NB4 (cell line): ENCODE results near the gene CAMK2D.

Experiments
- DNase-seq: peaks from one replicate; pipeline ENCODE4 v3.0.0; 2010; ENCODE audit warnings: low read depth
- H3K4me3 ChIP-seq: one replicate; pipeline ENCODE4 v1.5.1; 2011; ENCODE audit warnings: mild to moderate bottlenecking, low read depth, low read length, moderate library complexity
- CTCF ChIP-seq: IDR thresholded peaks from one replicate; pipeline ENCODE4 v1.5.1; 2012; ENCODE audit warnings: low read depth, low read length
- MAX ChIP-seq: IDR thresholded peaks from 2 replicates; pipeline ENCODE4 v1.6.1; 2011; ENCODE audit warnings: low read depth, low read length
- MYC ChIP-seq: IDR thresholded peaks from 2 replicates; pipeline ENCODE4 v1.6.1; 2011; ENCODE audit warnings: low read depth, low read length
- POLR2A ChIP-seq: IDR thresholded peaks from 2 replicates; pipeline ENCODE4 v1.6.1; 2011; ENCODE audit warnings: mild to moderate bottlenecking; ENCODE audit not compliant: insufficient read length; ENCODE audit errors: extremely low read depth

CAMK2D gene

GRCh38 chr4:113637363-113637762 lies 124.2 kb downstream of the CAMK2D start:
- TF ChIP-seq CTCF (no peak), POLR2A (no peak)
- H3K4me3 ChIP-seq: no peak overlapping the region
- no peak for DNase-seq

- peak; percentile 77 for DNase-seq
- TF ChIP-seq MYC (no peak), CTCF (no peak), MAX (no peak), POLR2A (no peak)
- H3K4me3 ChIP-seq: no peak overlapping the region
These were observed 124.7 kb downstream of the CAMK2D start for GRCh38 chr4:113636877-113637276.

- DNase-seq: peak; percentile 76
- peak; percentile 41 for TF ChIP-seq CTCF
- no peak for TF ChIP-seq MYC
- TF ChIP-seq POLR2A: no peak
- no peak for TF ChIP-seq MAX
- H3K4me3 ChIP-seq: no peak overlapping the region
These were observed 125.1 kb downstream of the CAMK2D start for GRCh38 chr4:113636438-113636818.

- DNase-seq: no peak
- no peak overlapping the region for H3K4me3 ChIP-seq
- TF ChIP-seq MYC: no peak
These were observed 125.7 kb downstream of the CAMK2D start for GRCh38 chr4:113635739-113636437.

- H3K4me3 ChIP-seq: no peak overlapping the region
- no peak for DNase-seq
- no peak for TF ChIP-seq CTCF
- TF ChIP-seq MYC: no peak
- TF ChIP-seq POLR2A: no peak
- TF ChIP-seq MAX: no peak
These were observed 127.2 kb downstream of the CAMK2D start for GRCh38 chr4:113634081-113634969.

GRCh38 chr4:113633467-113633866 lies 128.1 kb downstream of the CAMK2D start:
- H3K4me3 ChIP-seq: no peak overlapping the region
- TF ChIP-seq POLR2A (no peak), CTCF (no peak), MAX (no peak), MYC (no peak)

More at GRCh38 chr4:113633467-113633866, 128.1 kb downstream of the CAMK2D start:
- DNase-seq: no peak
